DMS53 treated with DMSO at 0.1 percent for 48 hours (cell line): ENCODE measurements around the gene INSYN2B.
"Not testable (repeated sequence)": the region's sequence is repeated elsewhere in the genome, so short reads cannot be mapped to it uniquely, and the experiment has no call there.

Source experiments
- DNase-seq: peaks from one replicate; lab custom pipeline; 2025; ENCODE audit not compliant: unreplicated experiment; lab: John Stamatoyannopoulos, UW

The INSYN2B gene

DNA sequence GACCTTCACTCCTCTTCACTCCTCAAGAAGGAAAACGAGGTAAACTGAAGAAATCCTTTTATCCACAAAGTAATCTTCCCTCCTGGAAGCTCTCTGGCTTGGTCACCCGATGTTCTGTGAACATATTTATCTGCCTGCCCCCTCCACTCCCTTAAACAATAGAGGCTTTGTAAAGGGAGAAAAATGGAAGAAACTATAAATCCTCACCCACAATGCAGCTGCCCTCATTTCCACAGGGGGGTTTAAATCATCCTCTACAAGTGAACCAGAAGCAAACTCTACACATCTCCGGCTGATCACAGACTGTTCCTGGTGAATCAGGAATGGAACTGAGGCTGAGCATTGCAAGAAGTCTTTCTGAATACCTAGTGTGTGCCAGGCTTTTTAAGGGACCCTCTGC is 7.2 kb downstream of the INSYN2B start:
- no peak for DNase-seq

DNA sequence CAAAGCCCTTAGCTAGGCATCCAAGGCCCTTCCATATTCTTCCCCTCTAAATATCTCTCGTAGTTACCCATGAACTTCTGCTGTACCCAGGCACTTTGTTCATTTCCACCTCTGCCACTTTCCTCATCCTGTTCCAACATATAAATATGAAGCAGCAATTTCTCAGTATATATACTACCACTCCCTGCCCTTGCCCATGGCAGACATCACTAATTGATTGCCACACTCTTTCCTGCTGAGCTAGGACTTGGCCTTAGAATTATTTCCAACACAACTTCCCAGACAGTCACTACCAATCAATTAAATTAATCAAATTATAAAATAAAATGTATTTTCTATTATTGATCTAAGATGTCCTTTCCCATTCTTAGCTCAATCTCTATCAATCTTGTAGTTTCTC is 8.5 kb downstream of the INSYN2B start:
- DNase-seq: no peak

- DNase-seq: no peak
Measured at GRCh38 chr5:169970911-169971765, 9.2 kb downstream of the INSYN2B start.

GRCh38 chr5:169970339-169970738 is 10.0 kb downstream of the INSYN2B start:
- no peak for DNase-seq

DNA sequence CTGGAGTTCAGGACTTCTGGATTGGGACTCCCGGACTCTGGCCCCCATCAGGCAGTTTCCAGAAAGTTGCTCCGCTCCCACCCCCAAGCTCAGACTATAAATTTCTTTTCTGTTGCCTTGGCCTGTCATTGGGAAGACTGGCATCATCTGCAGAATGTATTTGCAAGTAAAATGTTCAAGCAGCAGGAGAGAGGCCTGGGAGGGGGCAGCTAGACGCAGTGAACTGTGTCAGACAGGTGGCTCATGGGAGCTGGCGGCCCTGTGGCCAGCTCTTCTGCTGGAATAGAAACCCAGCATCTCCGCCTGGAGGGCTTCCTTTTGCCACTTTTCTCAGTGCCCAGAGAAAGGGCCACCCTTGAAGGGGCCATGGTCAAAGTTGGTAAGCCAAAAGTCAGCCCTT is 16.0 kb downstream of the INSYN2B start:
- no peak for DNase-seq

GRCh38 chr5:169960659-169961058 is 19.6 kb downstream of the INSYN2B start:
- DNase-seq: no peak

DNA sequence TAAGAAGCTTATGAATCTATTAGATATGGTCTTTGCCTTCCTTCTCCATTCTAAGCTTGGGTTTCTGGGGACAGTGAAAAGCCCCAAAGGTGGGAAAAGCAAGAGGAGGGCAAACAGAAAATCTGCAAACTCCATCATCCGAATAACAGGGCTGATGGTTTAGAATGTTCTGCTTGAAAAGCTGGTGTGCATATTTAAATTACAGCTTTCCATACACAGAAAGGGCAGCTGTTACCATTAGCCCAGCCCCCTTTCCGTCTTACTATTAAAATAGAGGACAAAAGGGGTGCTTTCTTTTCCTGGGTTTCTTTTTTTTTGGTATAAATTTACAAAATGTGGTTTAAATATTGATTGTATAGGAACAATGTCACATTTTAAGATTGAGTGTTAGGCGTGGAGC is 22.0 kb downstream of the INSYN2B start:
- DNase-seq: no peak

DNA sequence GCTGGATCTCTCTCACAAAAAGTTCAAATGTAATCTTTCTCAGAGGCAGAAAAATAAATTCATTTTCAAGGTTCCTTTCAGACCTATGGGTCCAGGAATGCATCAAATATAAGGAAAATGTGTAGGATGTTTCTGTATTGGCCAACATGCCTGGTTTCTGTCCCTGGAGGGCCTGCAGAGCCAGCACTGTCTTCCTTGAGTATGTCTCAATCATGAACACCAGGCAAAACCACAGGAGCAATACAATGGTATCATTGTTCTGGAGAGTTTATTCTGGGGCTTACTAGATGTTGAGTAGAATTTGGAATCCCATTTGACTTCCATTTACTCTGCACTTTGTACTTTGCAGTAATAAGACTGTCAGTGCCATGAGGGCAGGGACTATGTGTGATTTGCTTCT is 23.5 kb downstream of the INSYN2B start:
- no peak for DNase-seq

DNA sequence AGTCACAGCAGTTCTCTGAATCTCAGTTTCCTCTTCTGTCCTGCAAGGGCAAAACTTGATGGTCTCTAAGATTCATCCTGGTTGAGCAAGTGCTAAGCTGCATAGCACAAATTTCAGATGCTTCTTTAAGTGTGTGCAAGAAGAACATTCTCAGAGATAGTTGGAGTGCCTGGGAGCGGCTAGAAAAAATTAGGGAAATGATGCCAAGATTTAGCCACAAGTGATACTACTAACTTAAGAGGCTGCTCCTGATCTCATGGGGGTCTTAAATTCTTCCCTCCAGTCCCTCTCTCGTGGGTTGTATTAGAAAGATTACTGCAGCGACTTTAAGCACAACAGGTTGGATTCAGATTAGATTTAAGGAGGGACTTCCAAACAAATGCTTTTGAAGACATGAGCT is 24.2 kb downstream of the INSYN2B start:
- no peak for DNase-seq

- DNase-seq: no peak
Measured at GRCh38 chr5:169954786-169955185, 25.5 kb downstream of the INSYN2B start.

DNA sequence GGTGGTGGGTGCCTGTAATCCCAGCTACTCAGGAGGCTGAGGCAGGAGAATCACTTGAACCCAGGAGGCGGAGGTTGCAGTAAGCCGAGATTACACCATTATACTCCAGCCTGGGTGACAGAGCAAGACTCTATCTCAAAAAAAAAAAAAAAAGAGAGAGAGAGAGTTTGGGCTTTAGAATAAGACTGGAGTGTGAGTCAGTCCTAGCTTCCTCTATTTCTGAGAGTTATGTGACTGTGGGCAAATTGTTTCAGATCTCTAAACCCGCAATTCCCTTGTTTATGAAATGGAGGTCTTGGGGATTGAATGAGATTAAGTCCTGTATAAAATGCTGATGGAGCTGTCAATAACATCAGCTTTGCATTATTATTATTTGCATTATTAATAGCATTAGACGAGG is 27.1 kb downstream of the INSYN2B start:
- DNase-seq: not testable (repeated sequence)

- no peak for DNase-seq
Measured at GRCh38 chr5:169950333-169950732, 30.0 kb downstream of the INSYN2B start.

- DNase-seq: no peak
Measured at GRCh38 chr5:169946743-169947295, 33.5 kb downstream of the INSYN2B start.

- no peak for DNase-seq
Measured at GRCh38 chr5:169945831-169946261, 34.4 kb downstream of the INSYN2B start.

DNA sequence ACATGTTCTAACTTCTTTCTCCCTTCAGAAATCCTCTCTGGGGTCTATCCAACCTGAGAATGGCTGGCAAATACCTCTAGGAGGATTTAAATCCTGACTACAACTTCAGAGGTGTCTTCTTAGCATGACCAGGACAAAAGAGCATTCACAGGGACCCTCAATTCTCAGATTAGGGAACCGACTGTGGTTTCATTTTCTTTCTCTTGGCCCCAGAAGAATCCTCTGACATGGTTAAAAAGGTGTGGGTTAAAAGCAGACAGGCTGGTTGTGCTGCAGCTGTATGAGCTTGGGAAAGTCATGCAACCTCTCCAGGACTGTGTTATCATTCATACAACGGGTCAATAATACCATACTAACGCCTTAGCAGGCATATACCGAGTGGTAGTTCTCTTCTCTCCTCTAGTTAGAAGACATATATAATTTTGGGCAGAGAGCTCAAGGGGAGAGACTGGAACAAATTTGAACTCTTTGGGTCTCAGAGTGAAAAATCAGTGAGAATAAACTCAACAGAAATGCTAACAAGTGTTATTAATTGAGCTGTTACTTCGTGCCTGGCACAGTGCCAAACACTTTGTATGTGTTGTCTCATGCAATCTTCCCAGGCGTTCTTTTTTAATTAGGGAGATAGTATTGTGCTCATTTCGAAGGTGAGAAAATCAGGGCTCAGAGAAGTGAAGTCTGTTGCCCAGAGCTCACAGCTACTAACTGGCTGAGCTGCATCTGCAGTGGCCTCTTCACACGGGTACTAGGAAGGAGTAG is 35.2 kb downstream of the INSYN2B start:
- DNase-seq: no peak

DNA sequence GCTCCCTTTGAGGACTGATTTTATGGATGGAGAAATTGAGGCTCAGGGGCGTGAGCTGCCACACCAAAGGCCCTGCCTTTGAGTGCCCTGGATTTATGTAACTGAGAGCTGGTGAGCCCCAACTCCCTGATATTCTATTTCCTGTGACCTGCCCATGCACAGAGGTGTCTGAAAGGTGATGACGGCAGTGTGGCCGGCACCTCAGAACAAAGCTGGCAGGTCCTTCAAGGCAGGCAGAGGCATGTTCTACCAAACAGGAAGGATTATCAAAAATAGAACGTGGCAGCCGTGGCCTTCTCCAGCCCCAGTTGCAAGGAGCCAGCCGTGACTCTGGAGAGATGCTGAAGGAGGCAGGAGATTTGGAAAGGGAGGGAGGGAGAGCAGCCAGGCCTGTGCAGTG is 36.2 kb downstream of the INSYN2B start:
- DNase-seq: no peak

DNA sequence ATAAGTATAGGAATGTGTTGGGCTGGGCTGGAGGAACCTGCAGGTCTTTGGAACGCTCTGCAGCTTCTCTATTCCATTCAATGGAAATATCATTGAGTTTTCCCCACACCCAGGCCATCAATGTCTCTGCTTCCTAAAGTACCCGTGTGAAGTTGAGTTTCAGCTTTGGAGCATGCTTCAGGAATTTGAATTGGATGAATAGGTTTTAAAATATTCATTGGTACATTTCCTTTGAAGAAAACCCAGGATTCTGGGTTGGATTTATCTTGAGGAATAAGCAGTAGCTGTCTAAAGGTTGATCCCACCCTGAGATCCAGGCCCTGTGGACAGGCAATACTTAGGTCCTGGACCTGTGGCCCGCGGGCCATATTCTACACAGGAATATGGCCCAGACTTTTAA is 37.3 kb downstream of the INSYN2B start:
- DNase-seq: no peak

DNA sequence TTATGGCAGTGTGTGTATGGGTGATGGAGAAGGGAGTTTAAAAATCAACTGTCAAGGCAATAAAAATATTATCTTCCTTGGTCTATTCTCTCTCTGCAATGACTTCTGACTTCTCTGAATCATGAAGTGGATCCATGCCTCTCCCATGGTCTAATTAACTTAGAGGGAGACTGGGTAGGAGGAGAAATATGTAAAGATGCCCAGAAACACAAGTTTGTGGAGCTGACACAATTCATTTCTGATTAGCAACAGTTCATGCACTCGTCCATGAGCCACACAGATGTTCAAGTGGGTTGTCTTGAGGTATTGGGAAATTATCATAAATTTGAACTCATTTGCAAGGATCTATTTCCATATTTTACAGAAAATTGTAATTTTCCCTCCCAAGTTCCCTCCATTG is 38.1 kb downstream of the INSYN2B start:
- no peak for DNase-seq

DNA sequence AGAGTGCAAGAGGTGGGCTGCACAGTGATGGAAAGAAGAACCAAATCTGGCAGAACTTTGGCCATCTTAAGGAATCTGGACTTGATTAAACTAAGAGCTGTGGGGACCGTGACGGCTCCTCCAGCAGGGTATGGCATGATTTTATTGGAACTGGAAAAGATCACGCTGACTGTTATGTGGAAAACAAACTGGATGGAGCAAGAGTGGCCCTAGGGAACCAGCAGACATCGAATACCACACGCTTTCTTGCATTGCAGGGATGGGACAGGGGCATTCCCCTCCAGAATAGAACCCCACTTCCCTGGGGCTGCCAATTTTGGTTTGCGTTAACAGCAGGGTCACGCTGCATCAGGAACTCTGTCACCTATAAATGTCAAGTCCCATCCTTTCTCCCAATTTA is 38.8 kb downstream of the INSYN2B start:
- no peak for DNase-seq

- DNase-seq: no peak
Measured at GRCh38 chr5:169939731-169940130, 40.6 kb downstream of the INSYN2B start.

GRCh38 chr5:169938439-169938838 is 41.9 kb downstream of the INSYN2B start:
- no peak for DNase-seq

GRCh38 chr5:169935762-169936161 is 44.5 kb downstream of the INSYN2B start:
- DNase-seq: no peak
